Lung microvascular endothelial cell (primary cell): ENCODE data around the gene HPCAL4. TPM values are rescaled to one million over a fixed set of nuclear protein-coding genes. Genes with fewer than 3 reads are reported as not detected.

Experiments used
- DNase-seq, 2 donors: peaks; one replicate each; pipeline versions ENCODE4 v3.0.0 to v3.0.0-alpha.2; 2010; ENCODE audit warnings: low read depth in 2 of 2
- total RNA-seq: library from RNA; depleted of rRNA; stranded (reverse); fragments of >200 nt; gene quantifications from 2 replicates; pipeline ENCODE4 v1.2.1, GENCODE V29; 2014

The HPCAL4 gene
- total RNA-seq, 1 donor from 2014 or later = not detected

DNA sequence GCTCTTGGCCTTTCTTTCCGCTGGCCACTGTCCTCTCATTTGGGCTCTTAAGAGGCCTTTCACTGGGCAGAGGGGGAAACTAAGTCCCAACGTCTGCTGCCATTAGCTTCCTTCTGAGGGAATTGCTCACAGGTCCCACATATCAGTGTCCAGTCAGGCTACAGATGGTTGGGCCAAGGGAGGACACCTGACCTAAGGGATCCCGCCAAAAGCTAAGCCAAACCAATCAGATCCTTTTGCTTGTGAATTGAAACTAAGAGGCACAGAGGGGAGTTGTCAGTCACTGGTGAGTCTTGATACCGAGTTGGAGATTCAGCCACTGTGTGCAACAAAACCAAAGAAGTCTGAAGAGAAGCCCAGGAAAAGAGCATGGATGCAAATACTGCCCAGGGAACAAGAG is 13.6 kb downstream of the HPCAL4 start:
- DNase-seq = no peak

- no peak for DNase-seq
Measured at GRCh38 chr1:39676948-39677548, 14.2 kb downstream of the HPCAL4 start.

- DNase-seq = no peak
Measured at GRCh38 chr1:39675220-39675619, 16.0 kb downstream of the HPCAL4 start.

DNA sequence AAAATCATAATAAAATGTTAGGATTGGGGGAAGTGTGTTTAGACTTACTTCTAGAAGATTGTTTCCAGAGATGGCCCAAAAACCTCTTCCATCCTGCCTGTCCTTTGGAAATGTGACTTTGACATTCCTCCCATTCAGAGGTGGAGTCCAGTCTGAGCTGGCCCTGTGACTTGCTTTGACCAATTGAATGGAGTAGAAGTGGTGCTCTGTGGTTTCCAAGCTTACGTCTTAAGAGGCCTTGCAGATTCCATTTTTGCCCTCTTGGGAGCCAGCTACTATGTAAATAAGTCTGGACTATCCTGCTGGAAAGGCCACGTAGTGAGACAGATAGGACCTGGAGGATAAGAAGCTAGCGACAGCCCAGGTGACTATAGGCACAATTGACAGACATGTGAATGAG is 18.0 kb downstream of the HPCAL4 start:
- DNase-seq = no peak

GRCh38 chr1:39672551-39672947 is 18.7 kb downstream of the HPCAL4 start:
- peak; percentile 13 to 25 for DNase-seq

DNA sequence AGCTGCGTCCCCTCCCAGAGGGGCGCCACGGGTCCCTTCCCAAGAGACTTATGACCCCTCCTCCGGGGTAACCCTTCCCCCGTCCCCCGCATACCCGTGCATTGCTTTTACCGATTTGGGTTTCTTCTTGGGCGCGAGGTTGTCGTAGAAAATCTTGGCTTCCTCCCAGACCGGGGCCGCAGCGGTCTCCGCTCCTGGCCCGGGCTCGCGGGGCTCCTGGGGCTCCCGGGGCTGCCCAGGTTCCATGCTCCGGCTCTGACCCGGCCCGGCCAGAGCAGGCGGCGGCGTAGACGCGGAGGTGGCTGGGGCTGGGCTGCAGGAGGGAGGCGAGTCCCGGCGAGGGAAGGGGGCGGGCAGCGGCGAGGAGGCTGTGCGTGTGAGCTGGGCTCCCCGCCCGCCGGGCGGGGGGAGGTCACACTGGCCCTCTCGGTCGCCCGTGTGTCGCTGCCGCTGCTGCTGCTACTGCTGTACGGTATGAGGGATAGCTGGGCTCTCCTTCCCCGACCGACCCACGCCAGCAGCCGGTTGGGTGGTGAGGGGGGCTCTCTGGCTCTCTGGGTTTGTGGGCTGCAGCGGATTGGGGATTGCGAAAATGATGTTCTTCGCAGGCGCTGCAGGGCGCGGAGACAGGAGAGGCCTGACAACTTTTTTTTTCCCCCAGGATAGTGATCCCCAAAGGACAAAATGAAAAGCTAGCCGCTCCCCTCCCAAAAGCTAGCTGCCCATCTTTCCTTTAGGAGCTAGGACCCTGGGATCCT is 19.3 kb downstream of the HPCAL4 start, which contains the start of gene NT5C1A:
NT5C1A (minus strand) TSS at position 315 of the 758 bp plus-strand sequence; CDS start at position 246, 69 bp downstream.
- DNase-seq = peak in 1 of 2 donors; percentile 14

- DNase-seq = no peak
Measured at GRCh38 chr1:39671433-39671792, 19.8 kb downstream of the HPCAL4 start.

GRCh38 chr1:39670689-39671088 is 20.5 kb downstream of the HPCAL4 start:
- no peak for DNase-seq

DNA sequence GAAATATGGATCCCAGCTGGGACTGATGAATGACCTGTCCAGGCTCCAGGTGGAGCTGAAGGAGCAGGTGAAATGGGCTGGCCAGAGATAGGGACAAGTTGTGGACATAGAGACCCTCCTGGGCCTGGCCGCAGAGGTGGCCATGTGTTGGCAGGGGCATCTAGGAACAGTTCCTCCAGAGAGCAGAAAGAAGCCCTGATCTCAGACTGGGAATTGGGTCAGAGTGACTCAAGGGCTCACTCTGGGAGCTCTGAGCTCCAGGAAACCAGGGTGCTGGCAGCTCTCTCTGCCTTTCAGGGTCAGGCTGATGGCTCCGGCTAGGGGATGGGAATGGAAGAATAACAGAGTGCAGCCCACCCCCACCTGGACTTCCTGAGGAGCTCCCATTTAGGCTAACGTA is 22.3 kb downstream of the HPCAL4 start:
- no peak for DNase-seq

- no peak for DNase-seq
Measured at GRCh38 chr1:39668111-39668510, 23.1 kb downstream of the HPCAL4 start.

- DNase-seq = no peak
Measured at GRCh38 chr1:39666772-39667171, 24.5 kb downstream of the HPCAL4 start.

DNA sequence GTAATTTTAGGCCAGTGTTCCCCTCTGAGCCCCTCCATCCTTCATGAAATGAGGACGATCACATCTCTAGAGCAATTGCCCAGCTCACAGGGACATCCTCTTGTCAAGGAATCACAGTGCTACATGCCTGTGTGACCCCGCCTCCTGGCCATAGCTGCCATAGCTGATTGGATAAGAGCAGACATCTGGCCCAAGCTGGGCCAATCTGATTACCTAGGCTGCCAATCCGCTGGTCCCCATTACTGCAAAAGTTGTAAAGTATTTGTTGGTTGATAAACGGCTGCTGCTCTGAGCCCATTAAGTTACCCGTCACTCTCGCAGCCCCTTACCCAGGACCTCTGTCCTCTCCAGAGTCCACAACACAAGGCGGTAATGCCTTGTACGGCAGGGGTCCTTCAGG is 27.7 kb downstream of the HPCAL4 start:
- no peak for DNase-seq

- DNase-seq = no peak
Measured at GRCh38 chr1:39662861-39663260, 28.4 kb downstream of the HPCAL4 start.

GRCh38 chr1:39659538-39659937 is 31.7 kb downstream of the HPCAL4 start:
- DNase-seq = no peak

GRCh38 chr1:39659110-39659509 is 32.1 kb downstream of the HPCAL4 start:
- no peak for DNase-seq

GRCh38 chr1:39657923-39658485 is 33.2 kb downstream of the HPCAL4 start:
- DNase-seq = peak; percentile 62 to 68

- no peak for DNase-seq
Measured at GRCh38 chr1:39657402-39657801, 33.8 kb downstream of the HPCAL4 start.

DNA sequence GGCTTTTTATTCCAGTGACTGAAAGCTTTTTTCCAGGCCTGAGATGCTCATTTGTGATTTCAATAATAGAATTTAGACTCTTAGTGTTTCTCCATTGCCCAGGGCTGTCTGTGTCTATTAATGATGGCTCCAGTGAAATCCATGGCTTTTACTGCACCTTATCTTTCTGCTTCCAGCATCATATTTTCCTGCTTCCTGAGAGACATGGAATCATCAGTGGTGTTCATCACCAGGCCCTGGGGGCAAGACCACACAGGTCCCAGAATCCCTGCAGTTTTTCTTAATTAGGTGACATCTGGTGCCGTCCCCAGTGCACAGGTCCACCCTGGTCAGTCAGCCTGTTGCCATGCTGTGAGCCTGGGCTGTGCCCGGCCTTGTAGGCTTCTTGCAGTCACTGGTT is 34.8 kb downstream of the HPCAL4 start:
- DNase-seq = no peak

- DNase-seq = no peak
Measured at GRCh38 chr1:39655578-39656268, 35.5 kb downstream of the HPCAL4 start.

- DNase-seq = no peak
Measured at GRCh38 chr1:39654291-39654690, 36.9 kb downstream of the HPCAL4 start.

- DNase-seq = peak; percentile 78 to 87
Measured at GRCh38 chr1:39653546-39654031, 37.6 kb downstream of the HPCAL4 start.

GRCh38 chr1:39652554-39652953 is 38.7 kb downstream of the HPCAL4 start:
- DNase-seq = no peak
